Lower lobe of right lung (tissue), 2 donors: ENCODE results near the gene NDUFV2. TPM values are rescaled to one million over a fixed set of nuclear protein-coding genes. Genes with fewer than 3 reads are reported as not detected.

Experiments
- ATAC-seq, 2 donors: fragments of 200-7000 bp; cut with Tn5 transposase; one replicate each; pipeline ENCODE4 v1.9.1; 2020 to 2022; ENCODE audit warnings: mild to moderate bottlenecking in 2 of 2, moderate library complexity in 2 of 2
- DNase-seq: peaks from one replicate; pipeline ENCODE4 v3.0.0-alpha.2; 2020
- H3K27ac ChIP-seq: fragments of 200-600 bp; one replicate; pipeline ENCODE4 v1.8.0; 2022
- H3K27me3 ChIP-seq: fragments of 200-600 bp; one replicate; pipeline ENCODE4 v1.8.0; 2022; ENCODE audit warnings: low read depth
- H3K36me3 ChIP-seq: fragments of 200-600 bp; one replicate; pipeline ENCODE4 v1.8.0; 2022; ENCODE audit warnings: mild to moderate bottlenecking
- H3K4me1 ChIP-seq: fragments of 200-600 bp; one replicate; pipeline ENCODE4 v1.8.0; 2022
- H3K4me3 ChIP-seq: fragments of 200-600 bp; one replicate; pipeline ENCODE4 v1.8.0; 2022; ENCODE audit warnings: mild to moderate bottlenecking
- H3K9me3 ChIP-seq: fragments of 200-600 bp; one replicate; pipeline ENCODE4 v1.8.0; 2022
- intact Hi-C: fragments of 100-400 bp; cut with DNase I; formaldehyde crosslinking; loops from one replicate; pipeline ENCODE4 v1.11.0; 2022
- total RNA-seq: library from RNA; stranded (reverse); fragmentation: NEBNext Ultra II Directional; extraction: Animal tissue kit (Norgen Biotek cat#: 25700); gene quantifications from one replicate; pipeline ENCODE4 v1.2.1, GENCODE V29; 2021
- TF ChIP-seq, protein P1 (sequence below): fragments of 200-600 bp; IDR thresholded peaks from one replicate; pipeline ENCODE4 v1.8.0; 2022; ENCODE audit warnings: antibody characterized with exemption, mild to moderate bottlenecking
- donor health status: DM: no; HTN: yes; CAD: no; lungs with severe emphysema.

The NDUFV2 gene
- total RNA-seq, 1 donor from 2014 or later: 108 TPM

DNA sequence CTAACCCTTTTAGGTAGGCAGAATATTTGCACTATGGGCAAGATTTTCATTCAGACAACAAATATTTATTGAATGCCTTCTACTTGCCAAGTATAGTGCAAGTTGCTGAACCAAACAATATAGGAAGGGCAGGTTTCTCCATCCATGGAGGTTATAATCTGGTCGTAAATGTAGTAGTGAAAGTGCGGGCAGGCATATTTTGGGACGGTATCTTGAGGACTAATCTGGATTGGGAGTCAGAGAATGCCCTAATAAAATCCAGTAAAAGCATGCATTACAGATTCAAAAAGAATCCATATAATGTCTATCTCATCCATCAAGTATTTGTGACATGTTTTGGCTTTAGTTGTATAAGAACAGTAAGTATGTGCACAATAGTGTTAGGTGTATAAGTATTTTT is 1.7 kb upstream of the NDUFV2 start:
- ATAC-seq (no peak), DNase-seq (no peak)
- Histone ChIP-seq H3K36me3 (no peaks in the 10 kb centered on the region), H3K4me3 (no peak overlapping the region), H3K4me1 (peaks cover 28% of the 10 kb centered on the region), H3K9me3 (no peaks in the 10 kb centered on the region), H3K27me3 (no peaks in the 10 kb centered on the region), H3K27ac (no peak overlapping the region)
- TF ChIP-seq, protein P1, sequence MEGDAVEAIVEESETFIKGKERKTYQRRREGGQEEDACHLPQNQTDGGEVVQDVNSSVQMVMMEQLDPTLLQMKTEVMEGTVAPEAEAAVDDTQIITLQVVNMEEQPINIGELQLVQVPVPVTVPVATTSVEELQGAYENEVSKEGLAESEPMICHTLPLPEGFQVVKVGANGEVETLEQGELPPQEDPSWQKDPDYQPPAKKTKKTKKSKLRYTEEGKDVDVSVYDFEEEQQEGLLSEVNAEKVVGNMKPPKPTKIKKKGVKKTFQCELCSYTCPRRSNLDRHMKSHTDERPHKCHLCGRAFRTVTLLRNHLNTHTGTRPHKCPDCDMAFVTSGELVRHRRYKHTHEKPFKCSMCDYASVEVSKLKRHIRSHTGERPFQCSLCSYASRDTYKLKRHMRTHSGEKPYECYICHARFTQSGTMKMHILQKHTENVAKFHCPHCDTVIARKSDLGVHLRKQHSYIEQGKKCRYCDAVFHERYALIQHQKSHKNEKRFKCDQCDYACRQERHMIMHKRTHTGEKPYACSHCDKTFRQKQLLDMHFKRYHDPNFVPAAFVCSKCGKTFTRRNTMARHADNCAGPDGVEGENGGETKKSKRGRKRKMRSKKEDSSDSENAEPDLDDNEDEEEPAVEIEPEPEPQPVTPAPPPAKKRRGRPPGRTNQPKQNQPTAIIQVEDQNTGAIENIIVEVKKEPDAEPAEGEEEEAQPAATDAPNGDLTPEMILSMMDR: no peak
- intact Hi-C loops: no loop called here

- H3K4me1 ChIP-seq: peaks cover 39% of the 10 kb centered on the region
- DNase-seq (no peak), ATAC-seq (peak; percentile 77 to 83)
- no peaks in the 10 kb centered on the region for H3K36me3 ChIP-seq
- no peaks in the 10 kb centered on the region for H3K9me3 ChIP-seq
- peak overlapping the region; percentile 89 for H3K27ac ChIP-seq
- TF ChIP-seq, protein P1: no peak
- H3K27me3 ChIP-seq: no peaks in the 10 kb centered on the region
- intact Hi-C loops: no loop called here
- peak overlapping the region; percentile 68 for H3K4me3 ChIP-seq
These were observed 580 bp upstream of the NDUFV2 start for GRCh38 chr18:9101730-9102507.

DNA sequence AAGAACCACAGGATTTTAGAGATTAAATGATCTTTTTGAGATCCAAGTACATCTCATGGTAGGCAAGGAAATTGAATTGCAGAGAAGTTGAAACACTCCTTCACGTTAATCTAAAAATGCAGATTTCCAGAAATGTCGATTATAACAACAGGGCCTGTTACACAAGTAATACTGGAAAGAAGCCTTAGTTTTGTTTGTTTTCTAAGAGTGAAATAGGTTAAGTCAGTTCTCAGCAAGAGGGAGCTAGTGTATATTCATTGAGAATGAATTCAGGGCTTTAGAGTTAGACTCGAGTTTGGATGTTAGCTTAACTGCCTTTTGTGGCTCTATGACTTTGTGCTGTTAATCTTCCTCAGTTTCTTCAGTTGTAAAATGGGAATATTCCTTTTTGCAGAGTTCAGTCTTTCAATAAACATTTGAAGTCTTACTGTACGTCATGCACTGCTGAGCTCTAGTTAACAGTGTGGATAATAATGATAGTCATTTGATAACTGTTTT is 926 bp downstream of the NDUFV2 start:
- ATAC-seq: peak in 1 of 2 donors; percentile 39
- intact Hi-C loops: no loop called here
- TF ChIP-seq, protein P1: no peak
- Histone ChIP-seq H3K36me3 (no peaks in the 10 kb centered on the region), H3K27me3 (no peaks in the 10 kb centered on the region), H3K9me3 (no peaks in the 10 kb centered on the region), H3K4me3 (peak overlapping the region; percentile 68), H3K27ac (peak overlapping the region; percentile 89), H3K4me1 (peaks cover 53% of the 10 kb centered on the region)
- no peak for DNase-seq

DNA sequence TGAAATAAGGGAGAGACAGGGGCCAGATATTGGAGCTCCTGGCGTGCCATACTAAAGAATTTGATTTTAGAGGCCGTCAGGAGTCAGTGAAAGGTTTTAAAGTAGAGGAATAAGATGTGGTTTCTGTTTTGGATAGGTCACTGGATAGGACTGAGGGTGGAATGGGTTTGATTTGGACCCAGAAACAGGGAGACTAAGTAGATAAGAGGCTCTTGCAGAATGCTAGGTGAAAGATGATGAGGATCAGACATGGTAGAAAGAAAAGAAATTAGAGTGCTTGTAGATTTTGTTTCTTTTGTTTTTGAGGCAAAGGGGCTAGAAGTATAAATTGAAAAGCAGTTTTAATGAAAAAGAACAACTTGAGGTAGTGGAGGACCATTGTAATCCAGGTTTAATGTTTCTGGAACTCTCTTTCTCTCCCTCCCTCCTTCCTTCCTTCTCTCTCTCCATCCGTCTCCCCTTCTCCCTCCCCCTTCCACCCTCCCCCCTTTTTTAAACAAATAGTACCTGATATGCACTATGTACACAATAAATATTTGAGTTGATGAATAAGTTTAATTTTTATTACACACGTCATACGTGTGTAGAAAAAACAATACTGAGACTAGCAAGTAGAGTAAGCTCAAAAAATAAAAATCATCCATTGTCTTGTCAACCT is 1.9 kb downstream of the NDUFV2 start:
- Histone ChIP-seq H3K36me3 (no peaks in the 10 kb centered on the region), H3K9me3 (no peaks in the 10 kb centered on the region), H3K27ac (peak overlapping the region; percentile 89), H3K27me3 (no peaks in the 10 kb centered on the region), H3K4me1 (peaks cover 61% of the 10 kb centered on the region), H3K4me3 (peak overlapping the region; percentile 68)
- intact Hi-C loops: no loop called here
- DNase-seq: no peak
- TF ChIP-seq, protein P1: no peak
- ATAC-seq: no peak

- TF ChIP-seq, protein P1: no peak
- peaks cover 72% of the 10 kb centered on the region for H3K4me1 ChIP-seq
- H3K27ac ChIP-seq: no peak overlapping the region
- intact Hi-C loops: no loop called here
- H3K36me3 ChIP-seq: no peaks in the 10 kb centered on the region
- ATAC-seq (no peak), DNase-seq (no peak)
- no peaks in the 10 kb centered on the region for H3K9me3 ChIP-seq
- no peaks in the 10 kb centered on the region for H3K27me3 ChIP-seq
- H3K4me3 ChIP-seq: peak overlapping the region; percentile 68
These were observed 2.9 kb downstream of the NDUFV2 start for GRCh38 chr18:9105420-9105819.
